Measurements from ENCODE around the gene RGS10. TPM values are rescaled to one million over a fixed set of nuclear protein-coding genes. Genes with fewer than 3 reads are reported as not detected.

RGS10 gene
- total and polyA plus RNA-seq, 7 donors = 54.1 to 192 (median 125) TPM

DNA sequence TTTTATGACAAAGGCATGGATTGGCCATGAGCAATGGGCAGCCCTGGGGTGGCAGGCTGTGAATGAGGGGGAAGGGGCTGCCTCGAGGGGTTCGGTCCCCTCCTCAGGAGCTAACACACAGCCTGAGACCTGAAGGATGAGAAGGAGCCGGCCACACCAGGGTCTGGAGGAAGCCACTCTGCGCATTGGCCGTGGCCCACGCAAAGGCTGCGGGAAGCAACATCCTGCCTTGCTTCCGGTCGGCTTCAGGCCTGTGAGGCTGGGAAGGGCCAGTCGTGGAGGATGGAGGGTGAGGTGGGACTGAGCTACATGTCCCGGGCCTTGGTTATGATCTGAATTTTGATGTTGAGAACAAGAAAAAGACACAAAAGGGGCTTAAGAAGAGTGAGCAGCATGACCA, 49.4 kb downstream of the RGS10 start:
- H3K27ac ChIP-seq = peak overlapping the region in 1 of 4 donors; percentile 9
- no peak for DNase-seq
- WGBS, 2 donors = 71 to 78% methylated on average over 11 of the region's 11 CpGs
- H3K4me3 ChIP-seq = no peak overlapping the region
- H3K4me1 ChIP-seq = peaks cover 0 to 32% (median 25%) of the 10 kb centered on the region in 4 donors
- H3K36me3 ChIP-seq = peaks cover 0 to 3% (median 0%) of the 10 kb centered on the region in 4 donors
- H3K9me3 ChIP-seq = no peaks in the 10 kb centered on the region
- TF ChIP-seq, protein P1, sequence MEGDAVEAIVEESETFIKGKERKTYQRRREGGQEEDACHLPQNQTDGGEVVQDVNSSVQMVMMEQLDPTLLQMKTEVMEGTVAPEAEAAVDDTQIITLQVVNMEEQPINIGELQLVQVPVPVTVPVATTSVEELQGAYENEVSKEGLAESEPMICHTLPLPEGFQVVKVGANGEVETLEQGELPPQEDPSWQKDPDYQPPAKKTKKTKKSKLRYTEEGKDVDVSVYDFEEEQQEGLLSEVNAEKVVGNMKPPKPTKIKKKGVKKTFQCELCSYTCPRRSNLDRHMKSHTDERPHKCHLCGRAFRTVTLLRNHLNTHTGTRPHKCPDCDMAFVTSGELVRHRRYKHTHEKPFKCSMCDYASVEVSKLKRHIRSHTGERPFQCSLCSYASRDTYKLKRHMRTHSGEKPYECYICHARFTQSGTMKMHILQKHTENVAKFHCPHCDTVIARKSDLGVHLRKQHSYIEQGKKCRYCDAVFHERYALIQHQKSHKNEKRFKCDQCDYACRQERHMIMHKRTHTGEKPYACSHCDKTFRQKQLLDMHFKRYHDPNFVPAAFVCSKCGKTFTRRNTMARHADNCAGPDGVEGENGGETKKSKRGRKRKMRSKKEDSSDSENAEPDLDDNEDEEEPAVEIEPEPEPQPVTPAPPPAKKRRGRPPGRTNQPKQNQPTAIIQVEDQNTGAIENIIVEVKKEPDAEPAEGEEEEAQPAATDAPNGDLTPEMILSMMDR (IDR thresholded peaks at IDR 0.05) = no peak
- TF ChIP-seq EP300 (IDR thresholded peaks at IDR 0.05) (no peak), POLR2A (IDR thresholded peaks at IDR 0.05) (no peak), POLR2AphosphoS5 (IDR thresholded peaks at IDR 0.05) (no peak)
- intact Hi-C loops (cut with DNase I) = no loop called here
- H3K27me3 ChIP-seq = no peaks in the 10 kb centered on the region

DNA sequence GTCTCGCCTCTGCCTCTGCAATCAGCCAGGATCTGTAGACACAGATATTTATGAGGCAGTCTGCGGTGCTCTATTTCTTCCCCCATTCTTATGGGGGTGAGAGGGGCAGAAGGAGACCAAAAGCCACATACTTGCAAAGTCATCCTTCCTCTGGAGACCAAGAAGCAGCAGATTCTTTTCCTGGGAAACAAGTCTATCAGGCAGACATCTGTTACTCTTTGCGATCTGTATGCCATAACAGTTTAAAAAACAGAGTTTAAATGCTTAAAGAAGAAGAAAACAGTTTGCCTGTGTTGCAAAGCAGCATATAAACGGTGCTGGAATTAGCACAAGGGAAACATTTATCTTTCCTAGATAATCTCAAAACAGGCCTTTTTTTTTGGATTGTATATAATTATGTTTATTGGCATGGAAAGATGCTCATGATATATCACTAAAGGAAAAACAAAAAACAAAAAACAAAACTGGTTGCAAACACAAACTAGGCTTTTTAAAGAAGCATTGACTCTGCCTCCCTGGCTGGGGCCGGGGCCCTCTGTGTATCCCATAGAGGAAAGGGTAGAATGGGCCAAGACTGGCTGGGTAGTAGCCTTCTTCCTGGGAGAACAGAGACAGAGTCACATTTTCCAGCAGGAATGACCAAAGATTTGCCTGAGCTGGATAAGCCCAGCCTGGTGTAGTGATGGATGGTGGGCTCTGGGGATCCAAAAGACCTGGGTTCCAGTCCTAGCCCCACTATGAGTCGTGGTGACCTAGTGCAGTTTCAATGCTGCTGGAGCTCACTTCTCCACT, 50.4 kb downstream of the RGS10 start:
- Histone ChIP-seq H3K9me3 (no peaks in the 10 kb centered on the region), H3K36me3 (no peaks in the 10 kb centered on the region), H3K4me3 (no peak overlapping the region), H3K27ac (no peak overlapping the region), H3K27me3 (no peaks in the 10 kb centered on the region), H3K4me1 (peaks cover 0 to 32% (median 25%) of the 10 kb centered on the region in 4 donors)
- 65 to 73% methylated on average over 6 of the region's 6 CpGs for WGBS, 2 donors
- DNase-seq = no peak
- TF ChIP-seq EP300 (IDR thresholded peaks at IDR 0.05) (no peak), POLR2A (IDR thresholded peaks at IDR 0.05) (no peak)
- TF ChIP-seq, protein P1 (IDR thresholded peaks at IDR 0.05) = no peak
- intact Hi-C loops (cut with DNase I) = no loop called here

DNA sequence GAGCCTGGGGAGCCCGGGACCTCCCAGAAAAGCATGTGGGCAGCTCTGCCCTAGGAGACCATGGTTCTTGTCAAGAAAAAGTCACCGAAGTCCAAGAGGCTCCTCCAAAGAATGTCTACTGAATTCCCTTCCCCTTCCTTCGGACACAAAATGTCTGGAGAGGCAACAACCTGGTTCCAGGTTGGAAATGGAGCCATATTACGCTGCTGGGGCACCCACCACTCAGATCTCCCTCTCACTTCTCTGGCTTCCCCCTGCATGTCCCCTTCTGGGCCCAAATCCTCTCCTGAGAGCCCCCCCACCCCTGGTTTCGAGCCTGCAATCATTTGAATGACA, 52.6 kb downstream of the RGS10 start:
- Histone ChIP-seq H3K4me1 (peaks cover 0 to 26% (median 20%) of the 10 kb centered on the region in 4 donors), H3K27ac (peak overlapping the region in 2 of 4 donors; percentile 22 to 25), H3K36me3 (no peaks in the 10 kb centered on the region), H3K4me3 (peak overlapping the region in 2 of 4 donors; percentile 39 to 40), H3K27me3 (no peaks in the 10 kb centered on the region), H3K9me3 (no peaks in the 10 kb centered on the region)
- DNase-seq = no peak
- intact Hi-C loops (cut with DNase I) = loop anchor here (2.0 to 5.0 kb wide), 2 partner anchors 43 to 283 kb away; partner anchors contain the start of gene GRK5
- WGBS, 2 donors = 60 to 63% methylated on average over 5 of the region's 5 CpGs
- TF ChIP-seq POLR2A (IDR thresholded peaks at IDR 0.05) = no peak
- TF ChIP-seq, protein P1 (IDR thresholded peaks at IDR 0.05) = peak in 1 of 4 experiments; percentile 40
- TF ChIP-seq POLR2AphosphoS5 (IDR thresholded peaks at IDR 0.05) = no peak
- no peak for TF ChIP-seq EP300 (IDR thresholded peaks at IDR 0.05)

DNA sequence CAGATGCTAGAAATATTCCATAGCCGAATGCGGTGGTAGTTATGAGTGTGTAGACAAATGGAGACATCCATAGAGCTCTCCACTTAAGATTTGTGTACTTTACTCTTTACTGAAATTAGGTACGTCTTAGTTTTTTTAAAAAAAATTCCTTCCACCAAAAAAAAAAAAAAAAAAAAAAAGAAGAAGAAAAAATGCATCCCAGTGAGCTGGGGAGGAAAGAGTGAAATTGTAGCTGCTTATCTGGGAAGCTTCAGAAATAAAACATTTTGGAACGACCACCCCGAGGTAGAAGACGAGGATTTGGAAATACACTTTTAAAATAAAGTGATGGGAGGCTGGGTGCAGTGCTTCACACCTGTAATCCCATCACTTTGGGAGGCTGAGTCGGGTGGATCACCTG, 53.8 kb downstream of the RGS10 start:
- Histone ChIP-seq H3K4me1 (peaks cover 0 to 14% (median 7%) of the 10 kb centered on the region in 4 donors), H3K27me3 (no peaks in the 10 kb centered on the region), H3K36me3 (no peaks in the 10 kb centered on the region), H3K9me3 (no peaks in the 10 kb centered on the region), H3K27ac (no peak overlapping the region), H3K4me3 (no peak overlapping the region)
- TF ChIP-seq POLR2AphosphoS5 (IDR thresholded peaks at IDR 0.05) = no peak
- TF ChIP-seq, protein P1 (IDR thresholded peaks at IDR 0.05) = no peak
- no peak for TF ChIP-seq POLR2A (IDR thresholded peaks at IDR 0.05)
- no peak for TF ChIP-seq EP300 (IDR thresholded peaks at IDR 0.05)
- intact Hi-C loops (cut with DNase I) = loop anchor here (2.0 to 5.0 kb wide), 2 partner anchors 41 to 282 kb away; partner anchors contain the start of gene GRK5
- no peak for DNase-seq
- WGBS, 2 donors = 76 to 86% methylated on average over 7 of the region's 7 CpGs

Measured in sigmoid colon (tissue), 7 donors.